GM10847 (cell line): ENCODE data around the gene GPR135.

Source experiments
- POLR2A ChIP-seq: IDR thresholded peaks from 2 replicates; pipeline ENCODE4 v1.6.1; 2011; ENCODE audit not compliant: insufficient read length; ENCODE audit errors: extremely low read depth

Gene GPR135

GRCh38 chr14:59482541-59483331 lies 17.6 kb upstream of the GPR135 start:
- TF ChIP-seq POLR2A, result no peak

GRCh38 chr14:59481871-59482540 lies 16.8 kb upstream of the GPR135 start:
- TF ChIP-seq POLR2A, result no peak

- TF ChIP-seq POLR2A, result no peak
Measured at GRCh38 chr14:59481407-59481806, 16.2 kb upstream of the GPR135 start.

- no peak for TF ChIP-seq POLR2A
Measured at GRCh38 chr14:59480166-59480565, 15.0 kb upstream of the GPR135 start.

- TF ChIP-seq POLR2A, result no peak
Measured at GRCh38 chr14:59478540-59478939, 13.4 kb upstream of the GPR135 start.

GRCh38 chr14:59475709-59476108 lies 10.5 kb upstream of the GPR135 start:
- TF ChIP-seq POLR2A, result no peak

- no peak for TF ChIP-seq POLR2A
Measured at GRCh38 chr14:59474172-59474571, 9.0 kb upstream of the GPR135 start.

GRCh38 chr14:59464486-59465315 lies 479 bp downstream of the GPR135 start:
- no peak for TF ChIP-seq POLR2A

GRCh38 chr14:59463787-59464485 lies 1.2 kb downstream of the GPR135 start:
- no peak for TF ChIP-seq POLR2A

GRCh38 chr14:59461891-59462290 lies 3.3 kb downstream of the GPR135 start:
- TF ChIP-seq POLR2A, result no peak

GRCh38 chr14:59460378-59460777 lies 4.8 kb downstream of the GPR135 start:
- no peak for TF ChIP-seq POLR2A

- TF ChIP-seq POLR2A, result no peak
Measured at GRCh38 chr14:59458486-59458885, 6.7 kb downstream of the GPR135 start.

- no peak for TF ChIP-seq POLR2A
Measured at GRCh38 chr14:59455411-59455810, 9.8 kb downstream of the GPR135 start.

GRCh38 chr14:59454139-59454538 lies 11.0 kb downstream of the GPR135 start:
- no peak for TF ChIP-seq POLR2A

GRCh38 chr14:59451849-59452248 lies 13.3 kb downstream of the GPR135 start:
- no peak for TF ChIP-seq POLR2A

GRCh38 chr14:59450716-59451115 lies 14.5 kb downstream of the GPR135 start:
- TF ChIP-seq POLR2A, result no peak
